NCI-H524 (cell line): ENCODE data around the gene STXBP2.
"Not testable (repeated sequence)": the region's sequence is repeated elsewhere in the genome, so short reads cannot be mapped to it uniquely, and the experiment has no call there.

Experiments used
- DNase-seq, 2 experiments: peaks; one replicate each; lab custom pipeline; 2025; lab: John Stamatoyannopoulos, UW

STXBP2 gene

DNA sequence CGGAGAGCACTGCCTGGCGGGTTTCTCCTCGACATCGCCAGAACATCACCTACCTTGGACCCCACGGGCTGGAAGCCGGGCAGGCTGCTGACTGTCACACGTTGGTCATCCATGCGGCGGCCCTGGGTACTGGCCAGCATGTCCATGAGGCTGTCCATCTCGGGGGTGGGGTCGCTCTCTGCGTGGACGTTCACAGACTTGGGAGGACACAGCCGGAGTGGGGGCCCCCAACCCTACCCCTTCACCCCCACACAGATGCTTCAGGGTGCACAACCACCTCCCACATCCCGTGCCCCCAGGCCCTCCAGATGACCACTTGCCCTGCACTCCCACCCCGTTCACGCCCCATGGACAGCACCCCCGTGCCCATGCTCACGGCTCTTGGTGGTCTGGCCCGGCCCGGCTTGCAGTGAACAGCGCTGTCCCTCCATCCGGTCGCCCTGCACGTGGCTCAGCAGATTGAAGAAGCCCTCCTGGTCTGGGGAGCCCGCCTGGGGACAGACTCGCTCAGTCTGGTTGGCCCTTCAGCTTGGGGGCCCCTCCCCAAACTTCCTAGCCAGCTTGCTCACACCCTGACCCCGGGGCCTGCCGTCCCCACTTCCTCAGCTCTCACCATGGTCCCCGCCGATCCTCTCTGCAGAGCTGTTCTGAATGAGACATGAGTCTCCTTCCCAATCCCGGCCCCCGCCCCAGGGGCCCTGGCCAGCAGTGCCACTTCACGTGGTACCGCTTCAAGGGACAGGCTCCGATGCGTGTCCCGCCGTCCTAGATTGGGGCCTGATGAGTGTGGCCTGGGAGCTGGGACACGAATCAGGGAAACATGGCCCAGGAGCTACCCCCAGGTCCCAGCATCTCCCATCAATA lies 4.3 kb upstream of the STXBP2 start:
- no peak for DNase-seq

DNA sequence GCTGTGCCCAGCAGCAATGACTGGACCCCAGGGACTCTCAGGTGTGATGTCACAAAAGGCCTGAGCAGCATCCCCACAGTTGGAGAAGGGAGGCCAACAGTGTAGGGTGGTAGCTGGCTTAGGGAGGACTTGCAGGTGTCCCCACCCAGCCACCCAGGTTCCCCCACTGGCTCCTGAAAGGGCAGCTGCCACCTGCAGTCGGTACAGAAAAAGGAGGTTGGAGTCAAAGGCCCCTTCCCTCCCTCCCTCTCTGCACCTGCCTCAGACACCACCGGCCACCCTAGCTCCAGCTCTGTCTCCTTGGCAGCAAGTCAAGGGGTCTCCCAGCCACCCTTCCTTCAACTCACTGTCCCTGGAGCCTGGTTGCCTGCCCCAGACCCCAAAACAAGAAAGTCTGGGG lies 3.2 kb upstream of the STXBP2 start, which contains the start of gene PCP2:
TSS of gene PCP2 (minus strand) at position 22 of the 400 bp plus-strand sequence. CDS start 262 bp downstream, outside the sequence.
- no peak for DNase-seq

DNA sequence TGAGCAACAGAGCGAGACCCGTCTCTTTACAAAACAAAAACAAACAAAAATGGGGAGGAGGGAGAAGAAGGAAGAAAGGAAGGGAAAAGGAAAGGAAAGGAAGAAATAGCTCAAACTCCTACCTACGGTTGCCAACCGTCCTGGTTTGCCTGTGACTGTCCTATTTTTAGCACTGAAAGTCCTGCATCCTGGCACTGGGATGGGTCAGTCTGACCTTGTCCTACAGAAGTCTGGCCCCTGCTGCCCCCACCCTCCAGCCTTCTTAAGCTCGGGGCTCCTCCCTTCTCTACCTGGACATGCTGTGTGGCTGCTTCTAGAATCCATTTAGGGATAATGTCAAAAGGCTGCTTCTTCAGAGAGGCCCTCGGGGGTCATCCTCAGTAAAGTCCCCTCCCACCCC lies 1.2 kb upstream of the STXBP2 start:
- DNase-seq = no peak

DNA sequence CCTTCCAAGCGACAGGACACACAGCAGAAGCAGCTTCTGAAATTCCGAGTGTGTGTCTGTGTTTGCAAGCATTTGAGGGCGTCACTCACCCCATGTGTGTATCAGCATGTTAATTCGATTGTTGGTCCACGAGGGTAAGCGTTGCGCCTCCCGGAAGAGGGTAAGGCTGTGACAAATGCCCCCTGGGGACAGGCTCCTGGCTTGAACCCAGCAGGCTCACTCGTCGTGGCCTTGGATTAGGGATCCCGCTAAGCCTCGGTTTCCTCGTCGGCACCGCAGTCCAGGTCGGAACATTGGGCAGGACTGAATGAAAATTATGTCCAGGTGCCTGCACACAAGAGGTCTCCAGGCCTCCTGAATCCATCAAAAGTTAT lies 606 bp upstream of the STXBP2 start:
- no peak for DNase-seq

DNA sequence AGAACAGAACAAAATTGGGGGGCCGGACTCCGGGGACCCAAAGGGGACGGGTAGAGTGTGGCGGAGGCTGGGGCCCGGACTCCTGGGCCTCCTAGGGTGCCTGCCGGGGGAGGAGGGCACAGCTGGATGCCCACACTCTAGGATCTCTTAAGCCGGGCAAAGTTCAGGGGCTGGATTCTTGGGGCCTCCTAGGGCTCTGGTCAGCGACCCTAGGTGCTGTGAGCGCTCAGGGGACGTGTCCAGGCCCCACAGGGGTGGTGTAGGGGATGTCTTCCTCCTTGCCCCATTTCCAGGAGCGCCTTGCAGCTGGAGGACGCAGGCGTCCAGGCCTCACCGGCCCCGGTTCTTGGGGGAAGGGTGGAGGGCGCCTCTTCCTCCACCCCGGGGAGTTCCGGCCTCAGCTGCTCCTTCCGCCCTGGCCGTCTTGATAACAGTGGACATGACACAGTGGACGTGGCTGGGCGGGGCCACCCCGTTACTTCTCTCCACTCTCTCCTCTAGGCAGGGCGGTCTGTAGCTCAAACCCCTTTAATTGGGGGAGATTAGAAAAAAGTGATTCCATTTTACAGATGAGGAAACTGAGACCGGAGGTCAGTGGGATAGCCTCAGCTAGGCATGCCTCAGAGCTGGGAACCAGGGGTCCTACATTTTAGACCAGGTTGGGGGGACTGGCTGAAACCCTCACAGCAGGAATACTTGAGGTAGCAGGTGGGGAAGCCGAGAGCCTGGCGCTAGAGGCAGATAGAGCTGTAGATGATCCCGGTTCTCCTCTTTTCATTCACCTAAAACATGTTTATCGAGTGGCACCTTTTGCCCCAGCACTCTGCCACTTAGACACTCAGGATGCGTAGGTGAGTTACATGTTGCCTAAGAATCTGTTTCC lies 705 bp downstream of the STXBP2 start:
- peak in 1 of 2 experiments; percentile 20 for DNase-seq

DNA sequence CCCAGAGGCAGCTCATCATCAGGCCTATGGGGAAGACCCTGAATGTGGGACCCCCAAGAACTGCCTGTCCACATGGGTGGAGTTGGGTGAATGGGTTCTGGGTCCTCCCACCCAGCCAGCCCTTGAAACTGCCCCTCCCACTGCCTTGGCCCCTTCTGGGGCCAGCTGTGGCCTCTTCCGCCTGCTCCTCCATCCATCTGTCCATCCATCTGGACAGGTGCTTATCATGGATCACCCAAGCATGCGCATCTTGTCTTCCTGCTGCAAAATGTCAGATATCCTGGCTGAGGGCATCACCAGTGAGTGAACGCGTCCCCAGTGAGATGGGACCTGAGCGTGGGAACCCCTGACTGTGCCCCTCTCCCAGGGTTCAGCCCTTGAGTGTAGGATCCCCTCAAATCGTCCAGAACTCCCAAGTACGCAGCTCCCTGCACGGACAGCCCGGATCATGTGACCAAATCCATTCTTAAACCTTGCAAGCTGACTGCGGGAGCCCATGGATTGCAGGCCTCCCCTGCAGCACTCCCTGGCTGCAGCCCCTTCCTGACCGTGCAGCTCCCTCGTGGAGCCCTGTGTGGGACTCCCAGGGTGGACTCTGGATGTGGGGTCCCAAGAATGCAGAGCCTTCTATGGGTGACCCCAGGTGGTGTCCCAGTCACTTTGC lies 2.0 kb downstream of the STXBP2 start:
- peak; percentile 93 to 96 for DNase-seq

DNA sequence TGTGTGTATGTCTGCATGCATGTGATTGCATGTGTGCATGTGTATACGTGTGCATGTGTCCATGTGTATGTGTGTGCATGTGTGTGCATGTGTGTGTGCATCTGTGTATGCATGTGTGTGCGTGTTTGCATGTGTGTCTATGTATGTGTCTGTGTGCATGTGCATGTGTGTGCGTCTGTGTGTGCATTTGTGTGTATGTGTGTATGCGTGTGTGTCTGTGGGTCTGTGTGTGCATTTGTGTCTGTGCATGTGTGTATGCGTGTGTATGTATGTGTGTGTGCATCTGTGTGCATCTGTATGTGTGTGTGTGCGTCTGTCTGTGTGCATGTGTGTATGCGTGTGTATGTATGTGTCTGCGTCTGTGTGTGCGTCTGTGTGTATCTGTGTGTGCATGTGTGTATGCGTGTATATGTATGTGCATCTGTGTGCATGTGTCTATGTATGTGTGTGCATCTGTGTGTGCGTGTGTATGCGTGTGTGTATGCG lies 3.0 kb downstream of the STXBP2 start:
- no peak for DNase-seq

DNA sequence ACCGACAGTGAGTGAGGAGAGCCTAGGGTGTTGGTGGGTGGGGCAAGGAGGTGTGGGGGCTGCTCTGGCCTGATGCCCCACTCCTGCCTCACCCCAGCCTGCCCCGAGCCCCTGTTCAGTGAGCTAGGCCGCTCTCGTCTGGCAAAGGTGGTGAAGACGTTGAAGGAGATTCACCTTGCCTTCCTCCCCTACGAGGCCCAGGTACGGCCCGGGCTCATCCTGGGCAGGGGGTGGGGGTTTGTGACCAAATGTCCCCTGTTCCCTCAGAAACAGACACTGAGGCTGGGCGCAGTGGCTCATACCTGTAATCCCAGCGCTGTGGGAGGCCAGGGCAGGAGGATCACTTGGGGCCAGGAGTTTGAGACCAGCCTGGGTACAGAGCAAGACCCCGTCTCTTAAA lies 3.9 kb downstream of the STXBP2 start:
- DNase-seq = no peak

DNA sequence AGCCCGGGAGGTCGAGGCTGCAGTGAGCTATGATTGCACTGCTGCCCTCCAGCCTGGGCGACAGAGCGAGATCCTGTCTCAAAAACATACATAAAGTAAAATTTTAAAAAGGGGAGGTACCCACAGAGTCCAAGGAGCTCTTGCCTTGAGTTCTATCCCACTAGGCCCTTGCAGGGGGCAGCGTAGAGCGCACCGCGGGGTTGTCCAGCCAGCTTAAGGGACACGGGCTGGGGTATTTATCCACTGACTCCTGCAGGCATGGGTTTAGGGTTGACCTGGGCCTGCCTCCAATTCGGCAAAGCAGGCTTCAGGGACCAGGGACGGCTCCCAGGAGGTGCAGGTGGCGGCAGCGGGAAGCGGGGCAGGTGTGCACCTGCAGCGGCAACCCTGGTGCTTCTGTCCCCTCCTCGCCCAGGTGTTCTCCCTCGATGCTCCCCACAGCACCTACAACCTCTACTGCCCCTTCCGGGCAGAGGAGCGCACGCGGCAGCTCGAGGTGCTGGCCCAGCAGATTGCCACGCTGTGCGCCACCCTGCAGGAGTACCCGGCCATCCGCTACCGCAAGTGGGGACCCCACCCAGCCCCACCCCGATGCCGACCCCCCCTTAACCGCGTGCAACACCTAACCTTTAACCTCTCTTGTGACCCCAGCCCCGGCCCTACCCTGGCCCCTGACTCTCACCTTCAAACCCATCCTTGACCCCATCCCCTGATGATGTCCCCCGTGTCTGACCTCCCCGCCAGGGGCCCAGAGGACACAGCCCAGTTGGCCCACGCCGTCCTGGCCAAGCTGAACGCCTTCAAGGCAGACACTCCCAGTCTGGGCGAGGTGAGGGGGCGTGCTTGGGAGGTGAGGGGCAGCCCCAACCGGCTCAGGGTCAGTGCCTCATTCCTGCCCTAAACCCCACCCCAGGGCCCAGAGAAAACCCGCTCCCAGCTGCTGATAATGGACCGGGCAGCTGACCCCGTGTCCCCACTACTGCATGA lies 4.7 kb downstream of the STXBP2 start:
- DNase-seq = no peak

DNA sequence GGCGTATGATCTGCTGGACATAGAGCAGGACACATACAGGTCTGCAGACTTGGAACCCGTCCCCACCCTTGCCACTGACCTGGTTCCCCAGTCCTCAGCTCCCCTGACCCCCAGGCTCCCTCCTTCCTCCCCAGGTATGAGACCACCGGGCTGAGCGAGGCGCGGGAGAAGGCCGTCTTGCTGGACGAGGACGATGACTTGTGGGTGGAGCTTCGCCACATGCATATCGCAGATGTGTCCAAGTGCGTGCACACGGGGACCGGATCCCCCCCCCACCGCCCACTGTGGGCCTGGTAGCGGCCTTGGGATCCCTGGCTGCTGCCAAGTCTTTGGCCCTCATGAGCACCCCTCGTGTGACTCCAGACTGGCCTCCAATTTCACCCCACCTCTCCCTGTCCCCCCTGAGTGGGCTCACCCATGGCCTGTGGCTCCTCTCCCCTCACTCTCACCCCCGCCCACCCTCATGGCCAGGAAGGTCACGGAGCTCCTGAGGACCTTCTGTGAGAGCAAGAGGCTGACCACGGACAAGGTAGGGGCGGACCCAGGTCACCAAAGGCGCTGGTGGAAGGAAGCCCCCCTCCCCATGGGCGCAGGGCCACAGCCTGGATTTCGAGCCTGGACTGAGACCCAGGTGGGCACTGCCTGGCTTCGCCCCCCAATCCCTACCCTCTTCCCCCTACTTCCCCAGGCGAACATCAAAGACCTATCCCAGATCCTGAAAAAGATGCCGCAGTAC lies 5.6 kb downstream of the STXBP2 start:
- DNase-seq = no peak

DNA sequence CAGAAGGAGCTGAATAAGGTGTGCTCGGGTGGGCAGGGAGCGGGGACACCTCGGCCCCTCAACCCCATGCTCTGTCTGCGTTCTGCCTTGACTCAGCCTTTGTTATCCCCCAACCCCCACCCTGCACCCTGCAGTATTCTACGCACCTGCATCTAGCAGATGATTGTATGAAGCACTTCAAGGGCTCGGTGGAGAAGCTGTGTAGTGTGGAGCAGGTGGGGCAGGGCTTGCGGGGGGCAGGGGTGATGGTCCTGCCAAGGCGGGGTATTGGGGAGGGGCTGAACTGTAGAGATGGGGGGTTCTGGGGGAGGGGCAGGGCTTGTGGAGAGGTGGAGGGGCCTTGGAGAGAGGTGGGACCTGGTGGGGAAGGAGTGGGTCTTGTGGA lies 6.1 kb downstream of the STXBP2 start:
- no peak for DNase-seq

DNA sequence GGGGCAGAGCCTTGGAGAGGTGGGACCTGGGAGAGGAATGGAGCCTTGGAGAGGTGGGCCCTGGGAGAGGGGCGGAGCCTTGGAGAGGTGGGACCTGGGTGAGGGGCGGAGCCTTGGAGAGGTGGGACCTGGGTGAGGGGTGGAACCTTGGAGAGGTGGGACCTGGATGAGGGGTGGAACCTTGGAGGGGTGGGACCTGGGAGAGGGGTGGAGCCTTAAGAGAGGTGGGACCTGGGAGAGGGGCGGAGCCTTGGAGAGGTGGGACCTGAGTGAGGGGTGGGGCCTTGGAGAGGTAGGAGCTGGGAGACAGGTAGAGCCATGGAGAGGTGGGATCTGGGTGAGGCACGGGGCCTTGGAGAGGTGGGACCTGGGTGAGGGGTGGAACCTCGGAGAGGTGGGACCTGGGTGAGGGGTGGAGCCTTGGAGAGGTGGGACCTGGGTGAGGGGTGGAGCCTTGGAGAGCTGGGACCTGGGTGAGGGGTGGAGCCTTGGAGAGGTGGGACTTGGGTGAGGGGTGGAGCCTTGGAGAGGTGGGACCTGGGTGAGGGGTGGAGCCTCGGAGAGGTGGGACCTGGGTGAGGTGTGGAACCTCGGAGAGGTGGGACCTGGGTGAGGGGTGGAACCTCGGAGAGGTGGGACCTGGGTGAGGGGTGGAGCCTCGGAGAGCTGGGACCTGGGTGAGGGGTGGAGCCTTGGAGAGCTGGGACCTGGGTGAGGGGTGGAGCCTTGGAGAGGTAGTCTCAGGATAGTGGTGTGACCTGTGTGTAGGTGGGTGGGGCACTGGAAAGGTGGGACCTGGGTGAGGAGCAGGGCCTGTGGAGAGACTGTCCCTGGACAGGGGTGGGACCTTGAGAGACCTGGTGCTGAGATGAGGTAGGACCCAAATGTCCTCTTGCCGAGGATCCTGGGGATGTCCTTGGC lies 7.0 kb downstream of the STXBP2 start:
- DNase-seq = not testable (repeated sequence)

DNA sequence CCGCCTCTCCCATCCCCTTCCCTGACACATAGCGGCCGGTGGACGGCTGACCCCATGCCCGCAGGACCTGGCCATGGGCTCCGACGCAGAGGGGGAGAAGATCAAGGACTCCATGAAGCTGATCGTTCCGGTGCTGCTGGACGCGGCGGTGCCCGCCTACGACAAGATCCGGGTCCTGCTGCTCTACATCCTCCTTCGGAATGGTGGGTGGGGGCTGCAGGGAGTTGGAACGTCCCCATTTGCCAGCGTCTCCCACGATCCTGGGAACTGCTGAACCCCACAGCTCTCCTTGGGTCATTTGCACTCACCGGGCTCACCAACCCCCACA lies 7.6 kb downstream of the STXBP2 start:
- DNase-seq = no peak

DNA sequence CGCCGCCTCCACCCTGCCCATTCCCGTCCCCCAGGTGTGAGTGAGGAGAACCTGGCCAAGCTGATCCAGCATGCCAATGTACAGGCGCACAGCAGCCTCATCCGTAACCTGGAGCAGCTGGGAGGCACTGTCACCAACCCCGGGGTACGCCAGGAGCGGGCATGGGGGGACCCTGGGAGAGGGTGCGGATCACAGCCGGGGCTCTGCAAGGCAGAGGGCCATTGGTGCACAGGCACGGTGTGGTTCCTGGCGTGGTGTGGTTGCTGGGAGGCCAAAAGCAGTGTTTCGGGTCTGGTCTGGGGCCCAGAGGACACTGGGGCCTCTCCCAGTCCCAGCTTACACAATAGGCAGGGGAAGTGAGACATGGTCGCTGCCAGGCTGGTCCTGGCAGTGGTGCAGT lies 8.3 kb downstream of the STXBP2 start:
- DNase-seq = no peak

DNA sequence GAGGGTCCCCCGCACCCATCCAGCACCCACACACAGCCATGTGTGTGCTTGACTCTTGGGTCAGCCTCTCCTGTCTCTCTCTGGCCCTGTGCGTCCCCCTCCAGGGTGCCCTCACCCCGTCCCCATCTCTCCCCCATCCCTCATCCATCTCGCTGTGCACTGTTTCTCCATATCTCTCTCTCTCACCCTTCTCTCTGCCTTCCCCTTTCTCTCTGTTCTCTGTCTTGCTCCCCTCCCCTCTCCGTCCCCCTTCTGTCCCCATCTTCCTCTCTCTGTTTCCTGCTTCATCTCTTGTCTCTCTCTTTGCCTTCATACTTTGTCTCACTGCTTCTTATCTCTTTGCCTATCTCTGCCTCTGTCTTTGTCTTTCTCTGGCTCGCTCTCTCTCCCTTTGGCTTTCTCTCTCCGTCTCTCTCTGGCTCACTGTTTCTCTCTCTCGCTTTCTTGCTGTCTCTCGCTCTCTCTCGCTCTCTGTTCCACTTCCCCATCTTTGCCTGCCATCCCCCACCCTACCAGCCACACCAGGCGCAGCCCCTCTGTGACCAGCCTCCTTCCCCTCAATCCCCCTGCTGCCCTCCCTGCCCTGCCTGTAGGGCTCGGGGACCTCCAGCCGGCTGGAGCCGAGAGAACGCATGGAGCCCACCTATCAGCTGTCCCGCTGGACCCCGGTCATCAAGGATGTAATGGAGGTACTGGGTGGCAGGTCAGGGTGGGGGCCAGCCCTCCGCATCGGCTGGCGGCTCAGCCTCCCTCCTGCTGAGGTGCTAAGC lies 8.9 kb downstream of the STXBP2 start:
- DNase-seq = no peak

DNA sequence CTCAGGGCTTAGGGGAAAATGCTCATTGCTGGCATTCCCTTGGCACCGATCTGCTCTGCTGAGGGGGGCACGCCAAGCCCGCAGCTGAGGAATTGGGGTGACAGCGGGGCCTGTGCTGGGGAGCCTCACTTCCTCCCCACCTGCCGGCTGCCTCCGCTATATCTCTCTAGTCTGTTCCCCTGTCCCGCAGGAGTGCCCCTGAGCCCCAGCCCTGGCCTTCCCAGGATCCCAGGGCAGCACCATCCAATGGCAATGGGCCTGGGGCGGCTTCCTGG lies 9.5 kb downstream of the STXBP2 start:
- DNase-seq = no peak

DNA sequence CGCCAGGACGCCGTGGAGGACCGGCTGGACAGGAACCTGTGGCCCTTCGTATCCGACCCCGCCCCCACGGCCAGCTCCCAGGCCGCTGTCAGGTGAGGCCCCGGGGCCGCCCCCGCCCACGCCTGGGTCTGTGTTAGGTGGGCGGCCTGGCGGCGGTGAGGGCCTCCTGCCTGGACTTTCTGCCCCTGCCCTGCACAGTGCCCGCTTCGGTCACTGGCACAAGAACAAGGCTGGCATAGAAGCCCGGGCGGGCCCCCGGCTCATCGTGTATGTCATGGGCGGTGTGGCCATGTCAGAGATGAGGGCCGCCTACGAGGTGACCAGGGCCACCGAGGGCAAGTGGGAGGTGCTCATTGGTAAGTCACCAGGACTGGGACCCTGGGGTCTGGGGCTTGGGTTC lies 10.2 kb downstream of the STXBP2 start:
- DNase-seq = no peak

DNA sequence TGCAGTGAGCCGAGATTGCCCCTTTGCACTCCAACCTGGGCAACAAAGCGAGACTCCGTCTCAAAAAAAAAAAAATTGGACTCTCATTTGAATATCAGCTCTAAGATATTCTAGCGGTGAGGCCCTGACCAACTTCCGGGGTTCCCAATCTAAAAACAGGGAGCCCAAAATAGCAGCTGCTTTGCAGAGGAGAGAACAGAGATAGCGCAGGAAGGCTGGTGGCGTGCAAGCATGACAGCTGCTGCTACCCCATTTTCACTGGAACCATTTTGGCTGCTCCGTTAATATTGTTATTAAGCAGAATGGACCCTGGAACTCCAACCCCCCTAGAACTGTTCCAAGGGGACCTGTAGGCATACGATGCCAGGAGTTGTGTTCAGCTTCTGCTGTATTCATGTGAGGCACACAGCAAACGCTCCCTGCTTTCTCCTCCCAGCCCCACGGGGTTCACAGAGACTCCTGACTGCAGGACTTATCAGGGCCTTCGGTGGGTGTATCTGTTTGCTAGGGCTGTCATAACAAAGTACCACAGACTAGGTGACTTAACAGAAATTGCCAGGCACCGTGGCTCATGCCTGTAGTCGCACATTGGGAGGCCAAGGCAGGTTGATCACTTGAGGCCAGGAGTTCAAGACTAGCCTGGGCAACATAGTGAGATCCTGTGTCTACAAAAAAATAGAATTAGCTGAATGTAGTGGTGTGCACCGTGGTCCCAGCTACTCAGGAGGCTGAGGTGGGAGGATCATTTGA lies 11.5 kb downstream of the STXBP2 start:
- no peak for DNase-seq
